DMS 273 (cell line): Measurements from ENCODE around the gene NUCKS1.
"Not testable (repeated sequence)": the region's sequence is repeated elsewhere in the genome, so short reads cannot be mapped to it uniquely, and the experiment has no call there.

Experiments
- DNase-seq: peaks from one replicate; lab custom pipeline; 2025; ENCODE audit not compliant: unreplicated experiment; lab: John Stamatoyannopoulos, UW

The NUCKS1 gene

GRCh38 chr1:205735218-205735617 lies 14.8 kb downstream of the NUCKS1 start:
- no peak for DNase-seq

GRCh38 chr1:205733438-205734175 lies 16.4 kb downstream of the NUCKS1 start:
- DNase-seq = no peak

- no peak for DNase-seq
Observed at GRCh38 chr1:205729945-205730610, 19.9 kb downstream of the NUCKS1 start.

GRCh38 chr1:205726619-205727125 lies 23.3 kb downstream of the NUCKS1 start:
- no peak for DNase-seq

- no peak for DNase-seq
Observed at GRCh38 chr1:205725514-205725913, 24.5 kb downstream of the NUCKS1 start.

GRCh38 chr1:205720740-205721139 lies 29.2 kb downstream of the NUCKS1 start:
- DNase-seq = not testable (repeated sequence)

GRCh38 chr1:205719762-205720161 lies 30.2 kb downstream of the NUCKS1 start:
- DNase-seq = no peak

- no peak for DNase-seq
Observed at GRCh38 chr1:205719015-205719414, 31.0 kb downstream of the NUCKS1 start.

GRCh38 chr1:205716371-205717132 lies 33.4 kb downstream of the NUCKS1 start:
- DNase-seq = no peak

GRCh38 chr1:205715628-205716027 lies 34.4 kb downstream of the NUCKS1 start:
- DNase-seq = no peak

- DNase-seq = no peak
Observed at GRCh38 chr1:205714906-205715246, 35.1 kb downstream of the NUCKS1 start.

GRCh38 chr1:205714190-205714905 lies 35.6 kb downstream of the NUCKS1 start:
- peak; percentile 56 for DNase-seq

GRCh38 chr1:205711105-205712048 lies 38.6 kb downstream of the NUCKS1 start:
- DNase-seq = peak; percentile 93

GRCh38 chr1:205710201-205711062 lies 39.5 kb downstream of the NUCKS1 start:
- DNase-seq = no peak

GRCh38 chr1:205709640-205710039 lies 40.3 kb downstream of the NUCKS1 start:
- DNase-seq = no peak

GRCh38 chr1:205709059-205709398 lies 41.0 kb downstream of the NUCKS1 start:
- DNase-seq = no peak

- no peak for DNase-seq
Observed at GRCh38 chr1:205706601-205707502, 43.1 kb downstream of the NUCKS1 start.

GRCh38 chr1:205704903-205705302 lies 45.1 kb downstream of the NUCKS1 start:
- DNase-seq = no peak
